ENCODE measurements around the gene SGSM2. TPM values are rescaled to one million over a fixed set of nuclear protein-coding genes. Genes with fewer than 3 reads are reported as not detected.

Gene SGSM2
- total RNA-seq, 1 donor from 2014 or later: 28.2 TPM

DNA sequence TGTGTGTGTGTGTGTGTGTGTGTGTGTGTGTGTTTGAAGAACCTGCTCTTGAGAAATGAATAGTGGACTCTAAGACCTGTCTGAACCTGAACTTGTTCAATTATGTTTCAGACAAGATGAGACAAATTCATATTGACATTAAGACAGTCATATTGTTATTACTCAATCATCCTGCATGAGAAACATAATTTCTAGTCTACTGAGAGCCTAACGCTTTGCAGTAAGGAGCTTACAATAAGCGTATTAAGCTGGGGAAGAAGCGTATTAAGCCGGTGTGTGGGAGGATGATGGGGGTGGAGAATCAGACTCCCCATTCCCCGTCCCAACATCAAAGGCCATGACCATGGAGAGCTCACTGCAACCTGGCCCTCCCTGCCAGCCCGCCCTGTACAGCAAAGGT lies 86.0 kb downstream of the SGSM2 start:
- DNase-seq (ENCODE audit: low read depth): no peak
- H3K4me3 ChIP-seq (ENCODE audit: low read depth, low read length): no peak overlapping the region
- no peak for TF ChIP-seq CTCF (conservative IDR thresholded peaks at IDR 0.05; ENCODE audit: low read depth, low read length)

DNA sequence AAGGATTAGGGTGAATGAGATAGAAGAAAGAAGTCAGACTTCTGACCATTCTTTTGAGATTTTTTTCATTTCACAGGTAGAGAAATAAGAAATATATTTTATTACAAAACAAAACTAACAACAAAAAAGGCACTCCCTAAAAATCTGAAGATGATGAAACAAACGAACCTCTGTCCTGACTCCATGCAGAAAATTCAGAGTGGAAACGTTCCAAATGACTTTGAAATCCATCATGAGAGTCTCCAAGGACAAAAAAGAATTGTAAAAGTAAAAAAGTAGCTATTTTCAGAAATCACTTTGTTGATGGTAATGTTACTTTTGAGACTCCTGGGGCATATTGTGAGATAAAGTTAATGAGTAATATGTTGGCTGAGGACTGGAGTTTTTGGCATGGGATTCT lies 89.9 kb downstream of the SGSM2 start:
- no peak overlapping the region for H3K4me3 ChIP-seq (ENCODE audit: low read depth, low read length)
- TF ChIP-seq CTCF (conservative IDR thresholded peaks at IDR 0.05; ENCODE audit: low read depth, low read length): no peak
- DNase-seq (ENCODE audit: low read depth): no peak

DNA sequence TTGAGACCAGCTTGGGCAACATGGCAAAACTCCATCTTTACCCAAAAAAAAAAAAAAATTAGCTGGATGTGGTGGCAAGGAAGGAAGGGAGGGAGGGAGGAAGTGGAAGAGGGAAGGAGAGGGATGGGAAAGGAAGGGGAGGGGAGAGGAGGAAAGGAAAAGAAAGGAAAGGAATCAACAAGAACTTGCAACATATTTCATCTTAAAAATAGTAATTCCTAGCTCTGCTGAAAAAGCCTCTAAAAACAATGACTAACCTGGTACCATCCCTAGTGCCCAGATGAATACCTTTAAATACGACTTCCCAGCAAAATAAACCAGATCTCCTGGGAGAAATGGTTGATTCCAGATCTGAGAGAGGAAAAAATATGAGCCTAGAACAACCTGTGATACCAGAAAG lies 90.6 kb downstream of the SGSM2 start:
- no peak overlapping the region for H3K4me3 ChIP-seq (ENCODE audit: low read depth, low read length)
- no peak for TF ChIP-seq CTCF (conservative IDR thresholded peaks at IDR 0.05; ENCODE audit: low read depth, low read length)
- no peak for DNase-seq (ENCODE audit: low read depth)

Other genes with a start within 250 kb of the SGSM2 start
- gene SMG6, start 33.7 kb upstream of the SGSM2 start, total RNA-seq: 19.4 and 37.0 TPM in 2 replicates
- gene SRR, start 33.6 kb upstream of the SGSM2 start, total RNA-seq: 2.5 and 12.4 TPM in 2 replicates
- 54.8 and 85.1 TPM in 2 replicates for gene TSR1, start 1.0 kb upstream of the SGSM2 start, total RNA-seq
- gene MNT, start 63.6 kb downstream of the SGSM2 start, total RNA-seq: 3.5 and 9.0 TPM in 2 replicates
- 11.3 and 18.0 TPM in 2 replicates for gene METTL16, start 174.4 kb downstream of the SGSM2 start, total RNA-seq